Peyer's patch (tissue), 4 donors: Measurements from ENCODE around the gene ADGRG3. TPM values are rescaled to one million over a fixed set of nuclear protein-coding genes. Genes with fewer than 3 reads are reported as not detected.

Experiments used
- DNase-seq, 3 donors: peaks; one replicate each; pipeline ENCODE4 v3.0.0-alpha.2; 2017 to 2019
- H3K27ac ChIP-seq, 4 donors: fragments of 200-600 bp; sonication (generic); one replicate each; pipeline ENCODE4 v1.5.1; 2016 to 2019
- H3K27me3 ChIP-seq, 2 donors: fragments of 200-600 bp; sonication (generic); one replicate each; pipeline ENCODE4 v1.5.1; 2019
- H3K36me3 ChIP-seq, 3 donors: fragments of 200-600 bp; sonication (generic); one replicate each; pipeline ENCODE4 v1.5.1; 2016 to 2019
- H3K4me1 ChIP-seq, 4 donors: fragments of 200-600 bp; sonication (generic); one replicate each; pipeline ENCODE4 v1.5.1; 2016 to 2019
- H3K4me3 ChIP-seq, 4 donors: fragments of 200-600 bp; sonication (generic); 1 replicate in 3 of 4; 2 replicates in 1 of 4; pipeline ENCODE4 v1.5.1; 2016 to 2019; ENCODE audit warnings: mild to moderate bottlenecking in 1 of 4
- H3K9me3 ChIP-seq, 4 donors: fragments of 200-600 bp; sonication (generic); one replicate each; pipeline ENCODE4 v1.5.1; 2016 to 2019; ENCODE audit warnings: mild to moderate bottlenecking in 1 of 4
- CTCF ChIP-seq, 6 experiments: fragments of 450-650 bp in 4 of 6; fragments of 200-600 bp in 2 of 6; sonication (generic) in 1 of 6; IDR thresholded peaks; one replicate each; pipeline ENCODE4 v1.5.1; 2017 to 2019; ENCODE audit warnings: antibody characterized with exemption in 6 of 6, mild to moderate bottlenecking in 3 of 6, moderate library complexity in 1 of 6
- POLR2A ChIP-seq, 2 donors: fragments of 450-650 bp; IDR thresholded peaks; one replicate each; pipeline ENCODE4 v1.5.1; 2017; ENCODE audit warnings: antibody characterized with exemption in 2 of 2, mild to moderate bottlenecking in 2 of 2, moderate library complexity in 2 of 2
- total RNA-seq, 4 donors: library from RNA; depleted of rRNA; stranded (reverse); fragments of >200 nt; gene quantifications; one replicate each; pipeline ENCODE4 v1.1.0, GENCODE V29; 2016

ADGRG3 gene
- total RNA-seq: 1 to 10 TPM in 3 of 4 donors, under 1 TPM in 1; 0.47 to 4.1 (median 1.9) TPM

DNA sequence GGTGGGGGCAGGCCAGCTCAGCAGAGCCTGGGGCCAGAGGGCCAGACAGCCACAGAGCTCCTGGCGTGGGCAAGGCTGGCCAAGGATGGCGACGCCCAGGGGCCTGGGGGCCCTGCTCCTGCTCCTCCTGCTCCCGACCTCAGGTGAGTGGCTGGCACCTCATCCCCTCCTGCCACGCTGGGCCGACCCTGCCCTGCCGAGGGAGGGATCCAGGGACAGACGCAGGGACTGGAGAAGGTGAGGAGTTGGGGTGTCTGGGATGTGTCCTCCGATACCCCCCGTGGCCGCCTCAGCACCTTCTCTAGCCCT, at the start of gene ADGRG3:
TSS of gene ADGRG3 (plus strand) at position 44 of the 309 bp plus-strand sequence. CDS start at position 86, 42 bp downstream.
- no peak within 1 kb of the TSS for H3K27ac ChIP-seq
- H3K4me1 ChIP-seq: no peaks in the 10 kb centered on the region
- no peak for DNase-seq
- H3K4me3 ChIP-seq: no peak within 1 kb of the TSS
- no peaks in the 10 kb centered on the region for H3K27me3 ChIP-seq
- H3K36me3 ChIP-seq: peaks cover 0 to 1% (median 0%) of the 10 kb centered on the region in 3 donors
- no peak for TF ChIP-seq CTCF (IDR thresholded peaks at IDR 0.05)
- no peak for TF ChIP-seq POLR2A (IDR thresholded peaks at IDR 0.05)
- no peaks in the 10 kb centered on the region for H3K9me3 ChIP-seq

DNA sequence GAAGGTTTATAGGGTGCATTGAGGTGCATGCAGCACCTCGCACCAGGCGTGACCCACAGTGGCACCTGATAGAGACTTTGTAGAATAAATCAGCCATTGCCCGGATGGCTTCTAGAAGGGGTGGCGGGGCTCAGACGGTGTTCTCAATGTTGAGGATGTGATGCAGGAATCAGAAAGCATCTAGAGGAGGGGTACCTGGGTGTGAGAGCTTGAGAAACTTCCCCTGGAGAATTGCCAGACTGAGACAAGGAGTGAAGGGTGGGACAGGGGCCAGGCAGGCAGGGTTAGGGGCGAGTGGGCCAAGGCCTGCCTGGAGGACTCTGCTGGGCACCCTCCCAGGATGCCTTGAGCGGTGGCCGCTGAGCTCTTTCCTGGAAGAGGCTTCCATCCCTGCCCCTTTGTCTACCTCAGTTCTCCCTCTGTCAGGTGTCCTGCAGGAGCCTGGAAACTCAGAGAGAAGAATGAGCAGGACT, 48.9 kb upstream of the ADGRG3 start:
- peak in 1 of 3 donors; percentile 37 for DNase-seq
- H3K9me3 ChIP-seq: no peaks in the 10 kb centered on the region
- TF ChIP-seq CTCF (IDR thresholded peaks at IDR 0.05): no peak
- no peak for TF ChIP-seq POLR2A (IDR thresholded peaks at IDR 0.05)
- no peaks in the 10 kb centered on the region for H3K27me3 ChIP-seq
- no peak overlapping the region for H3K4me3 ChIP-seq
- H3K27ac ChIP-seq: peak overlapping the region in 2 of 4 donors; percentile 70 to 87
- peaks cover 0 to 34% (median 0%) of the 10 kb centered on the region in 4 donors for H3K4me1 ChIP-seq
- H3K36me3 ChIP-seq: no peaks in the 10 kb centered on the region

DNA sequence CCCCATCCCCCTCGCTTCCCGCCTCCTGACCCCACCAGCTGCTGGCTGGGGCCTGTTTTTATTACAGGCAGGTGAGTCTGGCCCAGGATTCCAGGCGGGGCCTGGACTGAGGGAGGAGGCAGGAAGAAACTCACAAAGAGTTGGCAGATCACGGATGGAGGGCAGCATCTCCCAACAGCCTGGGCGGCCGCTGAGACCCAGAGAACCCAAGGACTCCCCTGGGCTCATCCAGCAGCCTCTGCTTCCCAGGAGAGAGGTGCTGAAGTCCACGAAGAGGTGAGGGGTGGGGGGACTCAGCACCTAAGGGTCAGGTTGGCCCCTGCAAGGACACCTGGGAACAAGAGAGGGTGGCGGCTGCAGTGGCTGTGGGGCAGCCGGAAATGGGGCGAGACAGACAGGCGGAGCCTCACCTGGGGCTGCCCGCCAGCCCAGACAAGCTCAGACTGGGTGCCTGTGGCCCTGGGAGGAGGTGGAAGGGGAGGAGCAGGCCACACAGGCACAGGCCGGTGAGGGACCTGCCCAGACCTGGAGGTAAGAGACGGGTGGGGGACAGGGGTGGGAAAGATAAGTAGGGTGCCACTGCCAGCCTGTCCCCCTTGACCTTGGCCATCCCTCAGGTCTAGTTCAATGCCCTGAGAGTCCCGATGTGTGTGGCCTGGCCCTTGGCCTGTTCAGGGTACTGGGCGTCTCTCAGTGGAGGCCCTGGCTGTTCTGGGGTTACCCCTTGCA, 48.3 kb upstream of the ADGRG3 start:
- Histone ChIP-seq H3K9me3 (no peaks in the 10 kb centered on the region), H3K27me3 (no peaks in the 10 kb centered on the region), H3K27ac (peak overlapping the region in 3 of 4 donors; percentile 59 to 87 (median 70)), H3K36me3 (no peaks in the 10 kb centered on the region), H3K4me1 (peaks cover 0 to 34% (median 0%) of the 10 kb centered on the region in 4 donors), H3K4me3 (peak overlapping the region in 2 of 4 donors; percentile 37 to 39)
- DNase-seq: peak in 2 of 3 donors; percentile 70 to 79
- no peak for TF ChIP-seq CTCF (IDR thresholded peaks at IDR 0.05)
- TF ChIP-seq POLR2A (IDR thresholded peaks at IDR 0.05): peak; percentile 36 to 62

DNA sequence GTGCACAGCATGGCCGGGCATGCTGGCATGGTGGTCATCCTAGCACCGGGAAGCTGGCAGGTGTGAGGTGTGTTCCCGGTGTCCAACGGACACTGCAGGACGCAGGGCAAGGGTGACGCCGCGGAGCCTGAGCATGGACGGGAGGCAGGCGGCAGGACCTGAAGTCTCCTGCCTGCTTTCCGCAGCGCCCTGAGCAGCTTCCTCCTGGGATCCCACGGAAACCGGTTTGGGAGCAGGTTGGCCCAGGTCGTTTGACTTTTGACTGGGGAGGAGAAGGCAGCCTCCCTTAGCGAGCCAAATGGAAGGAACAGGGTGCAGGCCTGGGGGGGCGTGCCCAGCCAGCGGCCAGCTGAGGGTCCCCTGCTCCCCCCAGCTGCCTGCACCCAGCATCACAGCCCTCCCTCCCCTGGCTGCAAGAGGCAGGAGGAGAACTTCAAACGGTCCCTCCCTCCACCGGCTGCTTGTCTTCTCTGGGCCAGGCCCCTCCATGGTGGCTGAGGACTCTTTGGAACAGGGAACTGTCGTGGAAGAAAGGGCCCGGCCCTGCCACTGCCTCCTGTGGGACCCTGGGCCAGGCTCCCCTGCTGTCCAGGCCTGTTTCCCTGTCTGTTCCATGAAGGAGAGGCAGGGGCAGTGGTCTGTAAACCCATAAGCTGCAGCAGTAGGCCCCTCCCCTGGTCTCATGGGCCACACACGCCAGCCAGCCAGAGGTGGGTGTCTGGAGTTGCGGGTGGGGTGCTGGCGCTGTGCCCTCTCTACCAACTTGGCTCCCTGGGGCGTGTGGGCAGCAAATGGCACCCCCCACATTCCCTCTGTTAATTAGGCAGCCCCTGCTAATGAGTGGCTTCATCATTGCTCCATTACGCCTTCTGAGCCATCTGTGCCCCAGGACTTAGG, 47.5 kb upstream of the ADGRG3 start:
- no peaks in the 10 kb centered on the region for H3K36me3 ChIP-seq
- peak overlapping the region in 2 of 4 donors; percentile 37 to 39 for H3K4me3 ChIP-seq
- DNase-seq: peak in 1 of 3 donors; percentile 66
- no peaks in the 10 kb centered on the region for H3K9me3 ChIP-seq
- peaks cover 0 to 34% (median 0%) of the 10 kb centered on the region in 4 donors for H3K4me1 ChIP-seq
- no peak for TF ChIP-seq POLR2A (IDR thresholded peaks at IDR 0.05)
- no peaks in the 10 kb centered on the region for H3K27me3 ChIP-seq
- H3K27ac ChIP-seq: peak overlapping the region in 3 of 4 donors; percentile 59 to 87 (median 70)

- no peaks in the 10 kb centered on the region for H3K27me3 ChIP-seq
- no peaks in the 10 kb centered on the region for H3K9me3 ChIP-seq
- peak in 1 of 3 donors; percentile 39 for DNase-seq
- no peak overlapping the region for H3K4me3 ChIP-seq
- H3K4me1 ChIP-seq: peaks cover 0 to 34% (median 0%) of the 10 kb centered on the region in 4 donors
- TF ChIP-seq POLR2A (IDR thresholded peaks at IDR 0.05) (no peak), CTCF (IDR thresholded peaks at IDR 0.05) (no peak)
- peak overlapping the region in 1 of 4 donors; percentile 87 for H3K27ac ChIP-seq
- H3K36me3 ChIP-seq: no peaks in the 10 kb centered on the region
Observed at GRCh38 chr16:57621521-57622271, 46.4 kb upstream of the ADGRG3 start.
